A549 (cell line): Measurements from ENCODE around the gene ZNF740. TPM values are rescaled to one million over a fixed set of nuclear protein-coding genes. Genes with fewer than 3 reads are reported as not detected.

Source experiments
- ATAC-seq, 2 experiments: fragments of 200-7000 bp in 1 of 2; fragments of >200 bp in 1 of 2; cut with Nextera tagmentation in 1 of 2; cut with Tn5 transposase in 1 of 2; 3 replicates each; pipeline versions ENCODE4 v1.8.0 to v1.9.1; 2018 to 2020; ENCODE audit warnings: mild to moderate bottlenecking in 1 of 2, moderate library complexity in 1 of 2
- CTCF ChIA-PET: fragments of 300-600 bp; sonication (Branson Sonifier 250); formaldehyde crosslinking; extraction: SDS; loops from one replicate; lab custom pipeline; 2021; ENCODE audit warnings: antibody characterized with exemption, inconsistent platforms; lab: Yijun Ruan, JAX
- POLR2A ChIA-PET: fragments of 350-600 bp; formaldehyde crosslinking; extraction: SDS; loops from one replicate; lab custom pipeline; 2021; ENCODE audit warnings: antibody characterized with exemption, inconsistent platforms; lab: Yijun Ruan, JAX
- DNase-seq, 2 experiments: peaks; one replicate each; pipeline versions ENCODE4 v3.0.0 to v3.0.0-alpha.2; 2011 to 2016; ENCODE audit warnings: low read depth in 1 of 2, low spot score in 1 of 2
- FAIRE-seq: peaks from 2 replicates; lab custom pipeline; 2011; peaks lifted over from hg19 to GRCh38; lab: Jason Lieb, UNC
- H3K27ac ChIP-seq, 2 experiments: fragments of >200 bp; sonication (Bioruptor Twin); formaldehyde crosslinking; 3 replicates each; pipeline ENCODE4 v1.5.1; 2016 to 2017
- H3K4me1 ChIP-seq: fragments of >200 bp; sonication (Bioruptor Twin); formaldehyde crosslinking; 3 replicates; pipeline ENCODE4 v1.6.1; 2016
- H3K4me2 ChIP-seq: fragments of >200 bp; sonication (Bioruptor Twin); formaldehyde crosslinking; 3 replicates; pipeline ENCODE4 v1.6.1; 2016
- H3K4me3 ChIP-seq: fragments of >200 bp; sonication (Bioruptor Twin); formaldehyde crosslinking; 3 replicates; pipeline ENCODE4 v1.5.1; 2016
- H3K9me3 ChIP-seq: fragments of >200 bp; sonication (Bioruptor Twin); formaldehyde crosslinking; 3 replicates; pipeline ENCODE4 v1.6.1; 2016
- BHLHE40 ChIP-seq: IDR thresholded peaks from 2 replicates; pipeline ENCODE4 v1.6.1; 2012; ENCODE audit warnings: low read depth, low read length, inconsistent platforms
- CHD2 ChIP-seq: fragments of 150-350 bp; IDR thresholded peaks from 2 replicates; pipeline ENCODE4 v1.6.1; 2014; ENCODE audit warnings: low read length; ENCODE audit not compliant: partially characterized antibody
- EP300 ChIP-seq, 2 experiments: fragments of >200 bp; sonication (Bioruptor Twin); formaldehyde crosslinking; IDR thresholded peaks; 2 replicates in 1 of 2; 3 replicates in 1 of 2; pipeline ENCODE4 v1.6.1; 2016 to 2017
- HEYL ChIP-seq: fragments of 250-450 bp; sonication (Bioruptor Pico); IDR thresholded peaks from 2 replicates; pipeline ENCODE4 v1.8.0; 2021; ENCODE audit warnings: mild to moderate bottlenecking, moderate library complexity
- KDM1A ChIP-seq: fragments of 200-600 bp; sonication (generic); IDR thresholded peaks from 2 replicates; pipeline ENCODE4 v1.6.1; 2016; ENCODE audit warnings: low read depth, mild to moderate bottlenecking
- MYC ChIP-seq: IDR thresholded peaks from 2 replicates; pipeline ENCODE4 v1.6.1; 2012; ENCODE audit warnings: mild to moderate bottlenecking, inconsistent platforms, low read length, improper control_type of control experiment, borderline replicate concordance
- NPAS2 ChIP-seq: fragments of 250-450 bp; sonication (Bioruptor Pico); IDR thresholded peaks from 2 replicates; pipeline ENCODE4 v1.8.0; 2022; ENCODE audit warnings: mild to moderate bottlenecking, moderate library complexity, borderline replicate concordance
- NR3C1 ChIP-seq: fragments of >200 bp; sonication (Bioruptor Twin); formaldehyde crosslinking; IDR thresholded peaks from 3 replicates; pipeline ENCODE4 v1.6.1; 2017
- POLR2A ChIP-seq: IDR thresholded peaks from 2 replicates; pipeline ENCODE4 v1.6.1; 2012; ENCODE audit warnings: mild to moderate bottlenecking, low read length
- POLR2AphosphoS2 ChIP-seq: conservative IDR thresholded peaks from 2 replicates; pipeline ENCODE4 v1.6.1; 2012; ENCODE audit warnings: low read length, improper control_type of control experiment, inconsistent platforms
- RARB ChIP-seq: fragments of 250-450 bp; sonication (Bioruptor Pico); IDR thresholded peaks from 2 replicates; pipeline ENCODE4 v1.8.0; 2021; ENCODE audit warnings: mild to moderate bottlenecking, moderate library complexity
- USF2 ChIP-seq: fragments of 450-650 bp; IDR thresholded peaks from 2 replicates; pipeline ENCODE4 v1.6.1; 2014; ENCODE audit warnings: antibody characterized with exemption
- ZNF302 ChIP-seq: fragments of 250-450 bp; sonication (Bioruptor Pico); IDR thresholded peaks from 2 replicates; pipeline ENCODE4 v1.9.0; 2021; ENCODE audit warnings: inconsistent platforms, mild to moderate bottlenecking, moderate library complexity
- WGBS: methylation state at CpG from one replicate; pipeline ENCODE4 v1.1.6; 2017; ENCODE audit errors: missing lambda C conversion rate; 5-methylcytosine and 5-hydroxymethylcytosine counted together
- polyA plus RNA-seq, 4 experiments: library from polyadenylated mRNA; depleted of rRNA in 3 of 4; stranded (reverse); fragments of >200 nt; fragmentation: RNase III in 1 of 4; extraction: RNeasy Plus Mini Kit Qiagen cat#74134 plus additional on column Dnase treatment in 1 of 4; gene quantifications; 2 replicates in 3 of 4; 3 replicates in 1 of 4; pipeline ENCODE4 v1.2.3, GENCODE V29; 2011 to 2017
- TF ChIP-seq, protein P1 (sequence below): fragments of >200 bp; sonication (Bioruptor Twin); formaldehyde crosslinking; IDR thresholded peaks from 3 replicates; pipeline ENCODE4 v1.5.1; 2016
- TF ChIP-seq, protein P2 (sequence below): IDR thresholded peaks from 2 replicates; pipeline ENCODE4 v1.6.1; 2012; ENCODE audit warnings: low read depth, borderline replicate concordance
- TF ChIP-seq, protein P3 (sequence below): fragments of >200 bp; sonication (Bioruptor Twin); formaldehyde crosslinking; IDR thresholded peaks from 3 replicates; pipeline ENCODE4 v1.6.1; 2016

The ZNF740 gene
- polyA plus RNA-seq, 2 of the 4 experiments (the other 2 are of a cell fraction): 15.1 to 28.8 TPM

DNA sequence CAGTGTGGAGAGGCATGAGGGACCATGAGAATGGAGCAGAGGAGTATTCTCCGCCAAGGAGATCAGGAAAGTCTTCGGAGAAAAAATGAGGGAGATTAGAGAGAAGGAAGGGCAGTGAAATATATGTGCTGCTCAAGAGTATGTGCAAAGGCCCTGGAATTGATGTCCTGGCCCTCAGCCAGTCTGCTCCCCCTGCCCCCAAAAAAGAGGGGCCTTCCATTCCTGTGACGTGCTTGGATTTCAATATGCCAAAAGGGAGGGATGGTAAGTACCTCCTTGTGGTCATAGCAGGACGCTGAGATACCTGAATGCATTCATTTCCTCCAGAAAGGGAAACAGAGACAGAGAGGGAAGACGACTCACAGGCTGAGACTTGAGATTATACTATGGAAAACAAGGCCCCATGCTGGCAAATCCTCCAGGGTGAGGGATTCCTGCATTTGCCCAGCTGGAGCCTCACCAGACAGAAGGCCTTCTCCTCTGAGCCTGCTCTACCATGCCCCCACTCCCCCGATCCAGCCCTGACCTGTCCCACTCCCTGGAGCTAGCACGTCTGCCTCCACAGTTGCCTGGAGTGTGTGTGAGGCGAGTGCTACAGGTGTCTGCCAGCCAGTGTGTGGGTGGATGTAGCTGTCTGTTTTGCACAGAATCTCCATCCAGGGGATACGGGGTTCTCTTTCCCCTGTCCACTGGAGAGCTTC lies 55.4 kb downstream of the ZNF740 start:
- TF ChIP-seq, protein P1, sequence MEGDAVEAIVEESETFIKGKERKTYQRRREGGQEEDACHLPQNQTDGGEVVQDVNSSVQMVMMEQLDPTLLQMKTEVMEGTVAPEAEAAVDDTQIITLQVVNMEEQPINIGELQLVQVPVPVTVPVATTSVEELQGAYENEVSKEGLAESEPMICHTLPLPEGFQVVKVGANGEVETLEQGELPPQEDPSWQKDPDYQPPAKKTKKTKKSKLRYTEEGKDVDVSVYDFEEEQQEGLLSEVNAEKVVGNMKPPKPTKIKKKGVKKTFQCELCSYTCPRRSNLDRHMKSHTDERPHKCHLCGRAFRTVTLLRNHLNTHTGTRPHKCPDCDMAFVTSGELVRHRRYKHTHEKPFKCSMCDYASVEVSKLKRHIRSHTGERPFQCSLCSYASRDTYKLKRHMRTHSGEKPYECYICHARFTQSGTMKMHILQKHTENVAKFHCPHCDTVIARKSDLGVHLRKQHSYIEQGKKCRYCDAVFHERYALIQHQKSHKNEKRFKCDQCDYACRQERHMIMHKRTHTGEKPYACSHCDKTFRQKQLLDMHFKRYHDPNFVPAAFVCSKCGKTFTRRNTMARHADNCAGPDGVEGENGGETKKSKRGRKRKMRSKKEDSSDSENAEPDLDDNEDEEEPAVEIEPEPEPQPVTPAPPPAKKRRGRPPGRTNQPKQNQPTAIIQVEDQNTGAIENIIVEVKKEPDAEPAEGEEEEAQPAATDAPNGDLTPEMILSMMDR: no peak
- no peak for TF ChIP-seq KDM1A
- no peak for TF ChIP-seq CHD2
- TF ChIP-seq EP300 (IDR thresholded peaks at IDR 0.05): no peak
- TF ChIP-seq MYC: no peak
- TF ChIP-seq USF2: no peak
- no peak for TF ChIP-seq ZNF302 (CRISPR knock-in tag)
- peaks cover 29% of the 10 kb centered on the region for H3K4me1 ChIP-seq
- FAIRE-seq (no peak), DNase-seq (no peak), ATAC-seq (no peak)
- H3K27ac ChIP-seq: no peak overlapping the region
- 76% methylated on average over 9 of the region's 9 CpGs for WGBS
- H3K9me3 ChIP-seq: no peaks in the 10 kb centered on the region
- no peak overlapping the region for H3K4me3 ChIP-seq
- H3K4me2 ChIP-seq: no peak overlapping the region
- CTCF ChIA-PET: interaction anchor here (0.7 to 3.0 kb wide), 9 partner anchors 8 to 170 kb away, joined by 3 to 15 read pairs (median 6); partner anchors contain the start of gene AAAS
- POLR2A ChIA-PET: no interaction called here

DNA sequence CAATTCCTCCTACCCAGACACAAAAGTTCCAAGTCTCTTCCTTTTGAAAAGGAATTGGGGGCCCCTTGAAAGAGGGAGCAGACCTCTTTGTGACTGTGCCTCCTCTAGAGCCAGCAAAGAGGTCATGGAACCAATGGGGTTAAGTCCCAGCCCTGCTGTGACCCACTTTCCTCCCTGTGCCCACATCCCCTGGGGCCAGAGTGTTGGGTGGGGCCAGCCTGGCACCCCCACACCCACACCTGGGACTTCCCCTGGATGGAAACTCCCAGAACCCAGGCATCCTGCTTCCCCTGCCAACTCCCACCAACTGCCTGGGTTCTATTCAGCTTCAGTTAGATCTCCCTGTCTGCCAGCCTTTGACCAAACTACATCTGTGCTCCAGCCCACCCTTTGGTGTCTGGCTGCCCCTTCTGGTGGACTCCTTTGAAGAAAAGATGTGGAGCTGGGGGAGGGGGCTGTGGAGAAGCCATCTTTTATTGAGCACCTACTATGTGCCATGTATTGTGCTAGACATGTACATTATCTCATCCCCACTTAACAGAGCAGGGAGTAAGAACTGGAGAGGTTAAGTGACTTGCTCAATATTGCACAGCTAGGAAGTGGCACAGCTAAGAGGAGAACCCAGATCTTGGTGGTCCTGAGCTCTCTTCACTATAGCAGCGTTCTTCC lies 56.1 kb downstream of the ZNF740 start:
- Histone ChIP-seq H3K4me2 (no peak overlapping the region), H3K4me3 (no peak overlapping the region), H3K4me1 (peaks cover 23% of the 10 kb centered on the region), H3K27ac (no peak overlapping the region), H3K9me3 (no peaks in the 10 kb centered on the region)
- WGBS: 56% methylated on average over 1 of the region's 1 CpG
- TF ChIP-seq NR3C1: no peak
- TF ChIP-seq, protein P1: no peak
- TF ChIP-seq POLR2AphosphoS2: no peak
- TF ChIP-seq, protein P2, sequence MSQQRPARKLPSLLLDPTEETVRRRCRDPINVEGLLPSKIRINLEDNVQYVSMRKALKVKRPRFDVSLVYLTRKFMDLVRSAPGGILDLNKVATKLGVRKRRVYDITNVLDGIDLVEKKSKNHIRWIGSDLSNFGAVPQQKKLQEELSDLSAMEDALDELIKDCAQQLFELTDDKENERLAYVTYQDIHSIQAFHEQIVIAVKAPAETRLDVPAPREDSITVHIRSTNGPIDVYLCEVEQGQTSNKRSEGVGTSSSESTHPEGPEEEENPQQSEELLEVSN: no peak
- TF ChIP-seq, protein P3, sequence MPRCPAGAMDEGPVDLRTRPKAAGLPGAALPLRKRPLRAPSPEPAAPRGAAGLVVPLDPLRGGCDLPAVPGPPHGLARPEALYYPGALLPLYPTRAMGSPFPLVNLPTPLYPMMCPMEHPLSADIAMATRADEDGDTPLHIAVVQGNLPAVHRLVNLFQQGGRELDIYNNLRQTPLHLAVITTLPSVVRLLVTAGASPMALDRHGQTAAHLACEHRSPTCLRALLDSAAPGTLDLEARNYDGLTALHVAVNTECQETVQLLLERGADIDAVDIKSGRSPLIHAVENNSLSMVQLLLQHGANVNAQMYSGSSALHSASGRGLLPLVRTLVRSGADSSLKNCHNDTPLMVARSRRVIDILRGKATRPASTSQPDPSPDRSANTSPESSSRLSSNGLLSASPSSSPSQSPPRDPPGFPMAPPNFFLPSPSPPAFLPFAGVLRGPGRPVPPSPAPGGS: no peak
- no peak for TF ChIP-seq NPAS2
- TF ChIP-seq KDM1A: no peak
- no peak for TF ChIP-seq POLR2A
- TF ChIP-seq BHLHE40: no peak
- no peak for TF ChIP-seq HEYL (CRISPR knock-in tag)
- TF ChIP-seq CHD2: no peak
- TF ChIP-seq RARB (CRISPR knock-in tag): no peak
- FAIRE-seq (no peak), ATAC-seq (no peak), DNase-seq (no peak)
- ChIA-PET POLR2A (no interaction called here), CTCF (interaction anchor here (0.6 to 3.0 kb wide), 10 partner anchors 10 to 255 kb away, joined by 3 to 15 read pairs (median 4); partner anchors contain the start of gene AAAS)
